Muscle of leg (tissue), 11 donors: ENCODE measurements around the gene IL1RAPL2. TPM values are rescaled to one million over a fixed set of nuclear protein-coding genes. Genes with fewer than 3 reads are reported as not detected.

Experiments used
- DNase-seq: peaks from one replicate; pipeline ENCODE4 v3.0.0; 2013
- H3K27ac ChIP-seq: one replicate; pipeline ENCODE4 v1.5.1; 2013; ENCODE audit warnings: mild to moderate bottlenecking, low read length, control low read depth
- H3K27me3 ChIP-seq: one replicate; pipeline ENCODE4 v1.6.1; 2013; ENCODE audit warnings: low read length; ENCODE audit not compliant: control insufficient read depth, insufficient read depth
- H3K36me3 ChIP-seq: one replicate; pipeline ENCODE4 v1.6.1; 2013; ENCODE audit warnings: low read length; ENCODE audit not compliant: control insufficient read depth, insufficient read depth
- H3K4me1 ChIP-seq: one replicate; pipeline ENCODE4 v1.6.1; 2013; ENCODE audit warnings: low read length; ENCODE audit not compliant: control insufficient read depth, insufficient read depth
- H3K4me3 ChIP-seq: one replicate; pipeline ENCODE4 v1.5.1; 2013; ENCODE audit warnings: low read length, control low read depth
- H3K9me3 ChIP-seq: replicated peaks from 2 replicates; pipeline ENCODE4 v1.6.1; 2013; ENCODE audit warnings: low read depth, low read length; ENCODE audit not compliant: control insufficient read depth
- WGBS: methylation state at CpG from one replicate; pipeline ENCODE4 v1.1.5; 2013; ENCODE audit warnings: missing lambda C conversion rate; ENCODE audit not compliant: insufficient coverage; 5-methylcytosine and 5-hydroxymethylcytosine counted together
- polyA plus RNA-seq, 8 donors: library from polyadenylated mRNA; unstranded; fragments of 120-200 nt; gene quantifications; one replicate each; pipeline versions ENCODE4 v1.2.1 to v1.2.3, GENCODE V29; 2013; ENCODE audit warnings: inconsistent platforms in 1 of 8, low replicate concordance in 1 of 8; ENCODE audit not compliant: insufficient read length in 8 of 8, insufficient read depth in 1 of 8
- total RNA-seq: library from RNA; stranded (reverse); fragments of 120-200 nt; gene quantifications from one replicate; pipeline ENCODE4 v1.2.4, GENCODE V29; 2013

The IL1RAPL2 gene
- total and polyA plus RNA-seq, 9 donors = 1.7 to 3.9 (median 3.0) TPM

- H3K4me1 ChIP-seq = no peaks in the 10 kb centered on the region
- no peaks in the 10 kb centered on the region for H3K9me3 ChIP-seq
- no peak overlapping the region for H3K27ac ChIP-seq
- no peaks in the 10 kb centered on the region for H3K36me3 ChIP-seq
- no CpG with 5 or more reads among the region's 1 CpG for WGBS
- H3K27me3 ChIP-seq = peaks cover 2% of the 10 kb centered on the region
- peak; percentile 16 for DNase-seq
- no peak overlapping the region for H3K4me3 ChIP-seq
These were observed 146.5 kb downstream of the IL1RAPL2 start for GRCh38 chrX:104712515-104712914.

GRCh38 chrX:104721854-104722253, 155.9 kb downstream of the IL1RAPL2 start:
- H3K9me3 ChIP-seq = no peaks in the 10 kb centered on the region

GRCh38 chrX:104728456-104728855, 162.5 kb downstream of the IL1RAPL2 start:
- H3K36me3 ChIP-seq = no peaks in the 10 kb centered on the region
- no peaks in the 10 kb centered on the region for H3K4me1 ChIP-seq
- 60% methylated on average over 1 of the region's 3 CpGs for WGBS
- H3K27me3 ChIP-seq = no peaks in the 10 kb centered on the region
- H3K4me3 ChIP-seq = no peak overlapping the region
- no peak for DNase-seq
- H3K27ac ChIP-seq = no peak overlapping the region
- no peaks in the 10 kb centered on the region for H3K9me3 ChIP-seq

More at GRCh38 chrX:104721854-104722253, 155.9 kb downstream of the IL1RAPL2 start:
- H3K36me3 ChIP-seq = no peaks in the 10 kb centered on the region
- H3K4me1 ChIP-seq = no peaks in the 10 kb centered on the region
- 43% methylated on average over 1 of the region's 3 CpGs for whole genome bisulfite sequencing
- no peak overlapping the region for H3K4me3 ChIP-seq
- H3K27ac ChIP-seq = no peak overlapping the region
- no peaks in the 10 kb centered on the region for H3K27me3 ChIP-seq
- DNase-seq = no peak

- no peak overlapping the region for H3K27ac ChIP-seq
- H3K9me3 ChIP-seq = no peaks in the 10 kb centered on the region
- no peaks in the 10 kb centered on the region for H3K36me3 ChIP-seq
- H3K27me3 ChIP-seq = peaks cover 2% of the 10 kb centered on the region
- no peak overlapping the region for H3K4me3 ChIP-seq
- peak; percentile 11 for DNase-seq
- no peaks in the 10 kb centered on the region for H3K4me1 ChIP-seq
These were observed 176.4 kb downstream of the IL1RAPL2 start for GRCh38 chrX:104742355-104742754.

- H3K4me1 ChIP-seq = no peaks in the 10 kb centered on the region
- H3K27ac ChIP-seq = no peak overlapping the region
- no peak for DNase-seq
- no CpG with 5 or more reads among the region's 1 CpG for whole genome bisulfite sequencing
- H3K4me3 ChIP-seq = no peak overlapping the region
- no peaks in the 10 kb centered on the region for H3K9me3 ChIP-seq
- no peaks in the 10 kb centered on the region for H3K36me3 ChIP-seq
- peaks cover 2% of the 10 kb centered on the region for H3K27me3 ChIP-seq
These were observed 179.2 kb downstream of the IL1RAPL2 start for GRCh38 chrX:104745152-104745551.

GRCh38 chrX:104749951-104750610, 184.1 kb downstream of the IL1RAPL2 start:
- WGBS = 38% methylated on average over 2 of the region's 2 CpGs
- DNase-seq = peak; percentile 82
- Histone ChIP-seq H3K36me3 (no peaks in the 10 kb centered on the region), H3K9me3 (no peaks in the 10 kb centered on the region), H3K27me3 (peaks cover 2% of the 10 kb centered on the region), H3K4me3 (no peak overlapping the region), H3K4me1 (no peaks in the 10 kb centered on the region), H3K27ac (no peak overlapping the region)

GRCh38 chrX:104762641-104763040, 196.6 kb downstream of the IL1RAPL2 start:
- Histone ChIP-seq H3K4me1 (no peaks in the 10 kb centered on the region), H3K4me3 (no peak overlapping the region), H3K27me3 (peaks cover 2% of the 10 kb centered on the region), H3K27ac (no peak overlapping the region), H3K9me3 (peaks cover 13% of the 10 kb centered on the region), H3K36me3 (no peaks in the 10 kb centered on the region)
- no peak for DNase-seq

GRCh38 chrX:104789784-104790183, 223.8 kb downstream of the IL1RAPL2 start:
- H3K9me3 ChIP-seq = no peaks in the 10 kb centered on the region
- peaks cover 2% of the 10 kb centered on the region for H3K27me3 ChIP-seq
- no peaks in the 10 kb centered on the region for H3K36me3 ChIP-seq
- H3K4me3 ChIP-seq = no peak overlapping the region
- H3K27ac ChIP-seq = no peak overlapping the region
- no peak for DNase-seq
- H3K4me1 ChIP-seq = no peaks in the 10 kb centered on the region

GRCh38 chrX:104795804-104796203, 229.8 kb downstream of the IL1RAPL2 start:
- H3K27ac ChIP-seq = no peak overlapping the region
- no peaks in the 10 kb centered on the region for H3K9me3 ChIP-seq
- H3K4me3 ChIP-seq = no peak overlapping the region
- peaks cover 6% of the 10 kb centered on the region for H3K27me3 ChIP-seq
- H3K36me3 ChIP-seq = no peaks in the 10 kb centered on the region
- H3K4me1 ChIP-seq = no peaks in the 10 kb centered on the region
- no peak for DNase-seq
- no CpG with 5 or more reads among the region's 1 CpG for WGBS

- DNase-seq = no peak
- peaks cover 13% of the 10 kb centered on the region for H3K27me3 ChIP-seq
- H3K9me3 ChIP-seq = no peaks in the 10 kb centered on the region
- no CpG with 5 or more reads among the region's 1 CpG for WGBS
- no peaks in the 10 kb centered on the region for H3K36me3 ChIP-seq
- H3K4me1 ChIP-seq = no peaks in the 10 kb centered on the region
- no peak overlapping the region for H3K27ac ChIP-seq
- no peak overlapping the region for H3K4me3 ChIP-seq
These were observed 237.2 kb downstream of the IL1RAPL2 start for GRCh38 chrX:104803219-104803618.

GRCh38 chrX:104806346-104806745, 240.3 kb downstream of the IL1RAPL2 start:
- 83% methylated on average over 1 of the region's 2 CpGs for WGBS
- no peak for DNase-seq
- H3K4me1 ChIP-seq = no peaks in the 10 kb centered on the region

More at GRCh38 chrX:104806346-104806745, 240.3 kb downstream of the IL1RAPL2 start:
- H3K27me3 ChIP-seq = peaks cover 7% of the 10 kb centered on the region
- H3K36me3 ChIP-seq = no peaks in the 10 kb centered on the region
- no peaks in the 10 kb centered on the region for H3K9me3 ChIP-seq
- H3K4me3 ChIP-seq = no peak overlapping the region
- H3K27ac ChIP-seq = no peak overlapping the region
